22Rv1 (cell line): ENCODE measurements around the gene GCLC.
A peak's percentile ranks its signal among the peaks of the same experiment; 100 is the strongest.

Experiments used
- H3K27ac ChIP-seq: fragments of 450-650 bp; 2 replicates; pipeline ENCODE4 v1.5.1; 2017
- CTCF ChIP-seq: fragments of 450-650 bp; IDR thresholded peaks from 2 replicates; pipeline ENCODE4 v1.5.1; 2017; ENCODE audit warnings: mild to moderate bottlenecking
- ZFX ChIP-seq: fragments of 450-650 bp; IDR thresholded peaks from 2 replicates; pipeline ENCODE4 v1.6.1; 2017; ENCODE audit warnings: antibody characterized with exemption, borderline replicate concordance

GCLC gene

GRCh38 chr6:53523511-53524454, 21.1 kb downstream of the GCLC start:
- TF ChIP-seq CTCF (no peak), ZFX (no peak)
- peak overlapping the region; percentile 38 for H3K27ac ChIP-seq

- TF ChIP-seq ZFX (no peak), CTCF (no peak)
- H3K27ac ChIP-seq = no peak overlapping the region
Observed at GRCh38 chr6:53520320-53520928, 24.5 kb downstream of the GCLC start.

GRCh38 chr6:53518862-53519261, 26.0 kb downstream of the GCLC start:
- TF ChIP-seq CTCF (no peak), ZFX (no peak)
- H3K27ac ChIP-seq = peak overlapping the region; percentile 30; the same call in 1 of the 2 replicates

- no peak for TF ChIP-seq ZFX
- TF ChIP-seq CTCF = no peak
- H3K27ac ChIP-seq = peak overlapping the region; percentile 93
Observed at GRCh38 chr6:53517021-53517420, 27.9 kb downstream of the GCLC start.

GRCh38 chr6:53514677-53515076, 30.2 kb downstream of the GCLC start:
- peak overlapping the region; percentile 93 for H3K27ac ChIP-seq
- TF ChIP-seq CTCF (no peak), ZFX (no peak)

- TF ChIP-seq ZFX = no peak
- peak; percentile 53 for TF ChIP-seq CTCF
- H3K27ac ChIP-seq = peak overlapping the region; percentile 93
Observed at GRCh38 chr6:53513519-53513966, 31.4 kb downstream of the GCLC start.

- TF ChIP-seq CTCF (no peak), ZFX (no peak)
- H3K27ac ChIP-seq = peak overlapping the region; percentile 93
Observed at GRCh38 chr6:53513056-53513455, 31.8 kb downstream of the GCLC start.
